NCI-H510A treated with DMSO at 0.1 percent for 48 hours (cell line): ENCODE results near the gene PGA4.
A peak's percentile ranks its signal among the peaks of the same experiment; 100 is the strongest.
"Not testable (repeated sequence)": the region's sequence is repeated elsewhere in the genome, so short reads cannot be mapped to it uniquely, and the experiment has no call there.

ENCODE experiments used
- DNase-seq: peaks from one replicate; lab custom pipeline; 2025; lab: John Stamatoyannopoulos, UW

Gene PGA4

DNA sequence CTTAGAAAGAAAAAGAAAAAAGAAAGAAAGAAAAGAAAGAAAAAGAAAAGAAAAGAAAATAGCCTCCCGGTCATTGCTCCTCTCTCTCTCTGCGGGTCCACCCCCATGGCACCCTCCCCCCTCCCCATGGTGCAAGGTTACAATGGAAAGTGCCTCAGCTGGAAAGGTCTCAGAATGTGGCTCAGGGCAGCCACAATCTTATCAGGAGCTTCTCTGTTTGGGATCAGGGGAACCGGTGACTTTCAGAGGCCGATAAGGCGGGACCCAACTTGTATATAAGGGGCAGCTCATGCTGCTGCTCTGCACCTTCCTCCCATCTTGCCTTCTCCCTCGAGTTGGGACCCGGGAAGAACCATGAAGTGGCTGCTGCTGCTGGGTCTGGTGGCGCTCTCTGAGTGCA is at the start of gene PGA4:
PGA4 (plus strand) TSS at position 301 of the 400 bp plus-strand sequence; CDS start at position 355, 54 bp downstream.
- not testable (repeated sequence) for DNase-seq

DNA sequence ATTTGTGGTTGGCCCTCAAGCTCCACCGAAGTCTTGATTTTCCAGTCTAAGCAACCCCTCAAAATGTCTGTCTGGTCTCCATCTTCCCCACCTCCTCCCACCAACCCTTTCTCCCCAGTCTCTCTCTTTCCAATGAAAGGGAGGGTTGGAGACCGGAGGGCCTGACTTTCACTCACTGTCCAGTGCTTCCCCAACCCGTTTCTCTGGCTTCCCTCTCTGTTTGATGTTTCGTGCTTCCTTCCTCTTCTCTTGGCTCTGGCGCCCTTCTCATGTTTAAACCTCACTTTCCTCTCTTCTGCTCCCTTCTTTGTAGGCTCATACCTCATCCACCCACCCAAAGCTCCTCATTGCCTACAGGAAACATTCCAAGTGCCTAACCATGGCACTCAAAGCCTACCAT is 49.8 kb upstream of the PGA4 start:
- no peak for DNase-seq

DNA sequence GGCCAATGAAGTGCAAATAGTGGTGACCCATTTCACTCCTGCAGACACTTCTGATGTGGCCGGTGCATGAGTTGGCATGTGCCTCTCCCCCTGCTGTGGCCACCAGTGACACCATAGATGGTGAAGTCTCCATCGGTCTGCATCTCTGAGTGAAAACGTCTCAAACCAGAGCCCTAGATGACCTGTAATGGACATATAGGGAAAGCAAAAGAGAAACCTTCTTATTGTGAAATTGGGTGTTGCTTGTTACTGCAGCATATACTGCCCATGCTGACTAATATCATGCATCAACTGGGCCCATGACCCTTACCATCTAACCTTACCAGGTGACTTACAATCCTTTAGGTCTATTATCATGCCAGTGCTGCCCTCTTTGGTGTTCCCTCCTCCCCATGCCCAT is 49.3 kb upstream of the PGA4 start:
- DNase-seq, result no peak

DNA sequence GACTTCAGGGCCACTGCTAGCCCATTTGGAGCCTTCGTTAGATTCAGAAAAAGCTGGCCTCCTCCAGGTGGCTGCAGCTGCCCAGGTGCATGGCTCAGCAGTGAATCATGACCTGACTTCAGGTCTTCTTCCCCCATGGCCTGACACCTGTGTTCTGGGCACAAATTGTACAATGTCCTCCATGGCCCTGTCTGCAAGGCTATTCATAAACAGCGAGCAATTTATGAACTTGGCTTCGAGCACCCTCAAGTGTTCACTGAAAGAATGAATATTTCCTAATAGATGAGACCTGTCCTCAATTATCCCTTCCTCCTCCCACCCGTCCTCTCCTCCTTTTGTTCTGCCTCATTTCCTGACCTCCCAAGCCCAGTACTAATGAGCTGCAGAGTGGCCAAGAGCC is 48.7 kb upstream of the PGA4 start:
- DNase-seq, result peak; percentile 40

DNA sequence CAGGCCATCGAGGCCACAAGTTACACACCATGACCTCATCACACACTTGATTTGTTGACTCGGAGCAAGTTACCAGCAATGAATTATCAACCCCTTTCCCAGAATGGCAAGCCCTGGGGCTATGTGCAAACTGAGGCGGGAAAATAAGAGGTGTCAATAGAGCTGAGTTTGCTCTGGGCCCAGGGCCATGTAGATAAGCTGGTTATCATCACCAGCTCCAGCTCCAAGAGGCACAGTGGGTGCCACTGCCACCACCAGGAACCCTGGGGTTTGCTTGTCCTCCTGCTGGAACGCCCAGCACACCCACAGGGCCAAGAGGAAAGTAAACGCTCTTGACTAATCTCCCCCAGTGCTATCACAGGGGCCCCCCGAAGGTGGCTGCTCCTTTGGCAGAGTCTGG is 47.9 kb upstream of the PGA4 start:
- DNase-seq, result no peak

DNA sequence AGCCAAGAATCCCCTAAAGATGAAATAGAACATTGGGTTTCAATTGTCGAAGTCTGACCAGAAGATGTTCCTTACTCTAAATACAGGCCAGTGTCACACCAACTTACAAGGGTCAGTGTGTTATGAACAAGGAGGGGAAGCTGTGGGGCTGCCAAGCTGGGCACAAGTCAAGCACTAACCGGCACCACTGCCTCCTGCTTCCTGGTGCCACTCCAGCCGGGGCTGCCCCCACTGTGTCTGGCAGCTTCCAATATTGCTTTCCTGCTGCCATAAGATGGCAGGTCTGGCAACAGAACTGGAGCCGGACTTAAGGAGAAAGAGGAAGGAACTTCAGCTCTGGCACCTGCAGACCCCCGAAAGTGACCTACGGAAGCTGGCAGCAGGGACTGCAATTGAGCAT is 47.2 kb upstream of the PGA4 start:
- DNase-seq, result no peak

DNA sequence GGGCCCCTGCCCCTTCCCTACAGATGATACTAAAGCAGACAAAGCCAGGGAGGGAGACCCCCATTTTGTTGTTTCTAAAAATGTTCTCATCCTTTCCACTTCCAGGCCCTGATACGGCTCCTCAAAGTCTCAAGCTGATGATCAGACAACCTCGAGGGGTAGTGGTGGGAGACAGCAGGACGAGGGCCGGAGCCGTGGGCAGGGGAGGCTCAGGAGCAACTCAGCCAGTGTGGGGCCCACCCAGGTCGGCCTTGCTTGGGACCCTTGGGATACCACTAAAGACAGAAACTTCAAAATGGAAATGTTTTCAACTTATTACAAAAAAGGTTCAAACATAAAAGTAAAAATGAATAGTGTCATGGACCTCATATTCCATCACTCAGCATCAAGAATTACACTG is 45.7 kb upstream of the PGA4 start:
- DNase-seq, result no peak

DNA sequence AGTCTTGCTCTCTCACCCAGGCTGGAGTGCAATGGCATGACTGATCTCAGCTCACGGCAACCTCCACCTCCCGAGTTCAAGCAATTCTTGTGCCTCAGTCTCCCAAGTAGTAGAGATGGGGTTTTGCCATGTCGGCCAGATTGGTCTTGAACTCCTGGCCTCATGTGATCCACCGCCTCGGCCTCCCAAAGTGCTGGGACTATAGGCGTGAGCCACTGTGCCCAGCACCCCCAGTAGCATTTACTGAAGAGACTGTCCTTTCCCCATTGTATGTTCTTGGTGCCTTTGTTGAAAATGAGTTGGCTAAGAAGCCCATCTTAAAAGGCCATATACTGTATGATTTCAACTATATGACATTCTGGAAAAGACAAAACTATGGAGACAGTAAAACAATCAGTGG is 41.9 kb upstream of the PGA4 start:
- not testable (repeated sequence) for DNase-seq

DNA sequence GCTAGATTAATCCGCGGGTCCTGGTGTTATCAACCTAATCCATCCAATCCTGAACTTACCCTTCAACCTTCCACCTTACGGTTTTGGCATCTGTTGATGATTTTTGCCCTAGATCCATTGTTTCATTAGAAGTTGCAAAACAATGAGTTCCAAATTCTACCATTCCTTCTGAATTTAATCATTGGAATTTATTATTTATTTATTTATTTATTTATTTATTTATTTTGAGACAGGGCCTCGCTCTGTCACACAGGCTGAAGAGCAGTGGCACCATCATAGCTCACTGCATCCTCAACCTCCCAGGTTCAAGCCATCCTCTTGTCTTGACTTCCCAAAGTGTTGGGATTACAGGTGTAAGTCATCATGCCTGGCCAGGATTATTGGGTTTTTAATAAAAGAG is 40.7 kb upstream of the PGA4 start:
- DNase-seq, result no peak

DNA sequence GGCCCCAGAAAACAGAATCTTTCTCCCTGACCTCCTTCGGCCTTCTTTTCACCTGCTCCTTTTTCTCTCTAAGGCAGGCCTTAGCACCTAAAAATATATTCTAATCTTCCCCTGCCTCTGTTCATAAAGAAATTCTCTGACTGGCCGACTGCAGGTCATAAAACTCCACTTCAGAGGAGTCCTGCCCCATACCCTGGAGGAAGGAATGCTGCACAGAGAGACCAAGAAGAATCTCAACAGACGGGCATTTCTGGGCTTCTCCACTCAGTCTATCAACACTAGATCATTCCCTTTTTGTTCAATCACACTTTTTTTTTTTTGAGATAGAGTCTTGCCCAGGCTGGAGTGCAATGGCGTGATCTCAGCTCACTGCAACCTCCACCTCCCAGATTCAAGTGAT is 38.5 kb upstream of the PGA4 start:
- DNase-seq, result no peak

DNA sequence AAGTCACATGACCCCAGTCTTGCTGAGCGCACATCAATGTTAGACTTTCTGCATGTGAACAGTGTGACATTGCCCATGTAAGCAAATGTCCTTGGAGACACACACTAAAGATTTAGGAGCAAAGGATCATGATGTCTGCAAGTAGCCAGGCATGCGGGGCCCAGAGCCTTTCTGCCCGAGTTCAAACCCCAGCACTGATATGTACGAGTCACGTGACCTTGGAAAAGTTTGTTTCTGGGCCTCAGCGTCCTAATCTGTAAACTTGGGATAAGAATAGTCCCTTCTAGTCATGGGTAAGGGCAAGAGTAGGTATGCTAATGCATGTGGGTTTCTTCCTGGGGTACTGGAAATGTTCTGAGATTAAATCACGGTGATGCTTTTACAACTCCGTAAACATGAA is 35.6 kb upstream of the PGA4 start:
- no peak for DNase-seq

DNA sequence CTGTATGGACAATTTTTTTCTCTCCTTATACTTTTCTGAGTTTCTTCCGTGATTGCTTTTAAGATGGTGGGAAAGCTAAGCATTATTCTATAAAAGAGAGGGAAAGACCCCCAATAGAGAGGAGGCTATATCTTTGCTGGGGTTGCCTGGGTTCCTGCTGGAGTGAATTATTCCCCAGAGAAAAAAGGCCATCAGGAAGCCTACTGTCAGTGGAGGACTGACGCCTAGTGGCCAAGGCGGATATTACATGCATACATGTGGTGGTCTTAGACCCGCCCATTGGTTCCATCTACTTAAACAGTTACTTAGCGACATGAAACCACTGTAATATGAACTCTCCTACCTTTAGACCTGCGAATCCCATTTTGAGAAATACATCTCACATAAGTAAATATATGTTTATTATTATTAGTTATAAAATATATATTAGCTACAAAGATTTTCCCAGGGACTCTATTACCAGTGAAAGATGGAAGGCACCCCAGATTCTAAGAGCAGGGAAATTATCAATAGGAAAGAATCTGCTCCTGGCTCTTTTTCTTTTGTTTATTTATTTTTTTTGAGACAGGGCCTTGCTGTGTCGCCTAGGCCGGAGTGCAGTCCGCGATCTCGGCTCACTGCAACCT is 34.5 kb upstream of the PGA4 start:
- peak; percentile 91 for DNase-seq

DNA sequence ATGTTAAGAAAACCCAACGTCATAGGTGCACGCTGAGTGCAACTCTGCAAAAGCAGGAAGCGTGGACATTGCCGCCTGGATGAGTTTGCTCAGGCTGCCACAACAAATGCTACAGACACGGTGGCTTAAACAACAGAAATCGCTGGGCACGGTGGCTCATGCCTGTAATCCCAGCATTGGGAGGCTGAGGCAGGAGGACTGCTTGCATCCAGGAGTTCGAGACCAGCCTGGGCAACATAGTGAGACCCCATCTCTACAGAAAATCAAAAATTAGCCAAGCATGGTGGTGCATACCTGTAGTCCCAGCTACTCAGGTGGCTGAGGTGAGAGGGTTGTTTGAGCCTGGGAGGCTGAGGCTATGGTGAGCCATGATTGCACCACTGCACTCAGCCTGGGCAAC is 32.2 kb upstream of the PGA4 start:
- no peak for DNase-seq

DNA sequence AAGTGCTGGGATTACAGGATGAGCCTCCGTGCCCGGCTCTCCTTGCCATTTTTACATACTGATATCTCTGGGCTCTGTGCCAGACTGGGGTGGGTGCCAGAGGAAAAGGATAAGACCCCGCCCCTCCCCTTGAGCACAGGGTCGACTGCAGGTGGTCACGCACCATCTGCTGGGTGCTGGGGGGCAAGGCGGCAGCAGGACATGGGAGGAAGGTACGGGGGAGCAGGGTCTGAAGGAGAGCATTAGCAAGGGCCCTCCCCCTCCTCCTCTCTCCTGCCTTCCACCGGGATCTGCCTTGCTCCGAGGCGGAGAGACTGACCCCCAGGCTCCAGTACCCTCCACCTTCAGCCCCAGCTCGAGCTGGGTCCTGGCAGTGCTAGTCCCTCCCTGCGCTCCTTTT is 28.6 kb upstream of the PGA4 start:
- no peak for DNase-seq

DNA sequence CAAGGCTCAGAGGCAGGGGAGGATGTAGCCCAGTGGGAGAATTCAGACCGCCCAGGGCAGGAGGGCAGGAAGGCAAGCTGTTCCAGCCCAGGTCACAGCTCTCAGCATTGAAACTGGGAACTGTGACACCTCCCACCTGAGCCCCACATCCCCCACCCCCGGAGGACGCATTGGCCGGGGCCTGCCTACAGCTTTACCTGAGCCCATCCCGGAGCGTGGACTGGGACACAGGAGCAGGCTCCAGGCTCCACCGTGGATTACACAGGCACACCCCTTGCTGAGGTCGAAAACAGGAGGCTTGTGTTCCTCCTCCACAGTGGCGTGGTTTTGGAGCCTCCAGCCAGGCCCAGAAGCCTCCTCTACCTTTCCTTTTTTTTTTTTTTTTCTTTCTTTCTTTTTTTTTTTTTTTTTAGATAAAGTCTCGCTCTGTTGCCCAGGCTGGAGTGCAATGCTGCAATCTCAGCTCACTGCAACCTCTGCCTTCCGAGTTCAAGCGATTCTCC is 27.9 kb upstream of the PGA4 start:
- no peak for DNase-seq

DNA sequence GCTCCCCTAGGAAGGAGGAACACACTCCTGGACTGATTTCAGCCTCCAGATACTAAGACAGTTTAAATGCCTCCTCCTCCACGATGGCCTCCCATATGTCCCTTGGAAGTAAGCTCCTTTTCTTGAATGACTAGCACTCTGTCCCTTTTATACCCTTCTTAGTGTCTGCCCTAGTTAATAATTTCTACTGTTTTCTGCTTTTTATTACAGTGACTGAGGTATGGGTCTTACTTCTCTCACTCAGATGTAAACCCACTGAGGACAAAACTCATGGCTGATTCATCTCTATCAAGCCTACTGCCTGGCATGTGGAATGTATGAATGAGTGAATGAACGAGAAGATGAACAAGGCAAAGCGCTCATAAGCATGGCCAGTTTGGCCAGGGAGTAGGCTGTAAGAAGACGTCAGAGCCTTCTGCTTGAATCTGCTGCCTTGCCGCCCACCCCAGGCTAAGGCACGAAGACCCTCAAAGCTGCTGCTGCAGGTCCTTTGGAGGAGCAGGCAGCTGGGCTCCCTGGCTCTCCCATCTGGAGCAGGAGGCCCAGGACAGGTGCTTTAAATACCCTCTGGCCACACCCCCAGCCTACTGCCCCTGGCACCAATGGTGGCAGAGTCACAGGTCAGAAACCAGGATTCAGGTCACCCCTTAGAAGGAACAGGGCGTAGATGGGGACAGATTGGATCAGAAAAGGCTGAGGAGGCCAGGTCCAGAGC is 27.0 kb upstream of the PGA4 start:
- DNase-seq, result no peak

DNA sequence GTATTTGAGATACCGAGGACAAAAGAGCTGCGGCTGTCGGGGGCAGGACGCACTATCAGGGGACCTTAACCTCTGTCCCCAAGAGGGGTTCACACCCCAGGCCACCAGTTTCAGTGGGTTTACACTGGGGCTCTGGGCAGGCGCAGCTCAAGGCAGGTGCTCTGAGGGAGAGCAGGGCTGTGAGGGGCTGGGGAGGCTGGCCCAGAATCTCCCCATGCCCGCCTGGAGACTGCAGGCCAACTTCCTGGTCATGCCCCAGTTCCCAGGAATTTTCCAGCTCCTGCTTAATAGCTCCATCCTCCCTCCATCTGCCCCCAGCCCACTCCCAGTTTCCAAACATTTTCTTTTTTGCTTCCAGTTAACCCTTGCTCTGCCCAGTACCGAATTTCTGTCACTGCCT is 26.4 kb upstream of the PGA4 start:
- DNase-seq, result no peak

DNA sequence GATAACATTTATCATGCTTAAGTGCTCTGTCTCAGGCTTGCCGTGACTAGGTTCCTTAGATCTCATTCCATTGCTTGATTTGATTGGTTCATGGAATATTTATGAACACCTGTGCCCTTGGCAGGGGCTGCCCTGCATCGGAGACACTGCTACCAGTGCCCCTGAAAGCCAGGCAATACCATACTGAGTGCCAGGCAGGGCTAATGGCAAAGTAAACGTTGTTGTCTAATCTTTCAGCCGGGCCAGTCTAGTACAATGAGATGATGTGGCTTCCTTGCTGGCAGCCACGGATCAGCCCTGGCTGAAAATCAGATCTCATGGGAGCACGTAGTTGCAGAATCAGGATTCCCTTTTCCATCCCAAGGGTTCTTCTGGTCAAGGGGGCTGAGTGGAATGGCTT is 23.8 kb upstream of the PGA4 start:
- DNase-seq, result no peak

DNA sequence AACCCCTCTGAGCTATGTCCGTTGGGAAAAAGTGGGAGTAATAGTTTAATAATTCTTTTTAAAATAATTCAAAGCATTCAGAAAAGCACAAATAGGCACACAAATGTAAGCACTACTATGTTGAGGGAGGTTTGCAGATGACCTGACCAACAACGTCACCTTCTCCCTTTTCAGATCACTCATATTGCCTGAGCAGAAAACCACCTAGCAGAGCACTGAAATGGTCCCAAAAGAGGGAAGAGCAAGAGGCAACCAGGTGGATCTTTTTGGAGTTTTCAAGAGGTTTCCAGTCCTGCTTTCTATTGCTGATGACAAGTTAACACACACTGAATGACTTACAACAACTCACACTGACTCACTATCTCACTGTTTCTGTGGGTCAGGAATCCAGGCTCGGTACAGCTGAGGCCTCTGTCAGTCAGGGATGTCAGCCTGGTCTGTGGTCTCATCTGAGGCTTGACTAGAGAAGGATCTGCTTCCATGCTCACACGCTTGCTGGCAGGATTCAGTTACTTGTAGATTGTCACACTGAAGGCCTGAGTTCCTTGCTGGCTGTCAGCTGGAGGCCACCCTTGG is 23.1 kb upstream of the PGA4 start:
- no peak for DNase-seq

DNA sequence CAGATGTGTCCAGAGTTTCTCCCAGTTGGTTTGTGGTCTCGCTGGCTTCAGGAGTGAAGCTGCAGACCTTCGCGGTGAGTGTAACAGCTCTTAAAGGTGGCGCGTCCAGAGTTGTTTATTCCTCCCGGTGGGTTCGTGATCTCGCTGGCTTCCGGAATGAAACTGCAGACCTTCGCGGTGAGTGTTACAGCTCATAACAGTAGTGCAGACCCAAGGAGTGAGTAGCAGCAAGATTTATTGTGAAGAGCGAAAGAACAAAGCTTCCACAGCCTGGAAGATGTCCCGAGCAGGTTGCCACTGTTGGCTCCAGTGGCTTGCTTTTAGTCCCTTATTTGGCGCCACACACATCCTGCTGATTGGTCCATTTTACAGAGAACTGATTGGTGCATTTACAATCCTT is 20.7 kb upstream of the PGA4 start:
- DNase-seq, result no peak

DNA sequence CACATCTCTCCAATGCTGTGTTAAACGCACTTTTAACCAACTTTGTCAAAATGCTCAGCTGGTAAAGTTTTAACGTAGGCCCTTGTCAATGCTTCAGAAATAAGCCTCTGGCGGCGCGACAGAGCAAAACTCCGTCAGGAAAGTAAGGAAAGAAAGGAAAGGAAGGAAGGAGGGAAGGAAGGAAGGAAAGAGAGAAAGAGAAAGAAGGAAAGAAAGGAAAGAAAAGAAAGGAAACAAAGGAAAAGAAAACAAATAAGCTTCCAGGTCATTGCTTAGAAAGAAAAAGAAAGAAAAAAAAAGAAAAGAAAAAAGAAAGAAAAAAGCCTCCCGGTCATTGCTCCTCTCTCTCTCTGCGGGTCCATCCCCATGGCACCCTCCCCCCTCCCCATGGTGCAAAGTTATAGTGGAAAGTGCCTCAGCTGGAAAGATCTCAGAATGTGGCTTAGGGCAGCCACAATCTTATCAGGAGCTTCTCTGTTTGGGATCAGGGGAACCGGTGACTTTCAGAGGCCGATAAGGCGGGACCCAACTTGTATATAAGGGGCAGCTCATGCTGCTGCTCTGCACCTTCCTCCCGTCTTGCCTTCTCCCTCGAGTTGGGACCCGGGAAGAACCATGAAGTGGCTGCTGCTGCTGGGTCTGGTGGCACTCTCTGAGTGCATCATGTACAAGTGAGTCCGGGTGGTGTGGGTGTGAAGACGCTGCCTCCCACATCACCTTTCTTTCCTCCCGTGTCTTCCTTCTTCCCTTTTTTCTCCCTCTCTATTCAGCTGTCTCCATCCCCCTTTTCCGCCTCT is 19.0 kb upstream of the PGA4 start, which contains the start of gene PGA3:
PGA3 (plus strand) TSS at position 566 of the 797 bp plus-strand sequence; CDS start at position 616, 50 bp downstream.
- not testable (repeated sequence) for DNase-seq

DNA sequence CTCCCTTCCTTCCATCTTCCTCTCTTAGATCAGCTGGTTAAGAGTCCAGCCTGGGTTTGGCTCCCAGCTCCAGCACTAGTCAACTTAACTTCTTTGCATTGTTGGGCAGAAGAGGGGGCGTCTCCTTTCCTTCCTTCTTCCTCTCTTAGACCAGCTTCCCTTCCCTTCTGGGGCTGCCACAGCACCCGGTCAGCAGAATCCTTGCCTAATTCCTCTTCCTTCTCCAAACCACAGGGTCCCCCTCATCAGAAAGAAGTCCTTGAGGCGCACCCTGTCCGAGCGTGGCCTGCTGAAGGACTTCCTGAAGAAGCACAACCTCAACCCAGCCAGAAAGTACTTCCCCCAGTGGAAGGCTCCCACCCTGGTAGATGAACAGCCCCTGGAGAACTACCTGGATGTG is 18.3 kb upstream of the PGA4 start:
- not testable (repeated sequence) for DNase-seq
